ENCODE data around the gene MIPEP. TPM values are rescaled to one million over a fixed set of nuclear protein-coding genes. Genes with fewer than 3 reads are reported as not detected.

Gene MIPEP
- total RNA-seq (2021) (18.6 and 22.9 TPM in 2 replicates), Bru-seq, nascent RNA (percentile 59 among the genes with signal in this experiment), BruChase-seq, experiment 1, labeled RNA remaining after a 2-hour chase (percentile 52 among the genes with signal in this experiment), BruChase-seq, experiment 2, labeled RNA remaining after a 6-hour chase (percentile 47 among the genes with signal in this experiment)
- long read RNA-seq, transcript MIPEP-201 (19 exons, 2,400 nt): major isoform, 30 of 36 reads
- long read RNA-seq, partial matches to known transcripts: 2 of 36 reads
- long read RNA-seq, other reads (novel, unspliced or antisense): 3 of 36 reads

DNA sequence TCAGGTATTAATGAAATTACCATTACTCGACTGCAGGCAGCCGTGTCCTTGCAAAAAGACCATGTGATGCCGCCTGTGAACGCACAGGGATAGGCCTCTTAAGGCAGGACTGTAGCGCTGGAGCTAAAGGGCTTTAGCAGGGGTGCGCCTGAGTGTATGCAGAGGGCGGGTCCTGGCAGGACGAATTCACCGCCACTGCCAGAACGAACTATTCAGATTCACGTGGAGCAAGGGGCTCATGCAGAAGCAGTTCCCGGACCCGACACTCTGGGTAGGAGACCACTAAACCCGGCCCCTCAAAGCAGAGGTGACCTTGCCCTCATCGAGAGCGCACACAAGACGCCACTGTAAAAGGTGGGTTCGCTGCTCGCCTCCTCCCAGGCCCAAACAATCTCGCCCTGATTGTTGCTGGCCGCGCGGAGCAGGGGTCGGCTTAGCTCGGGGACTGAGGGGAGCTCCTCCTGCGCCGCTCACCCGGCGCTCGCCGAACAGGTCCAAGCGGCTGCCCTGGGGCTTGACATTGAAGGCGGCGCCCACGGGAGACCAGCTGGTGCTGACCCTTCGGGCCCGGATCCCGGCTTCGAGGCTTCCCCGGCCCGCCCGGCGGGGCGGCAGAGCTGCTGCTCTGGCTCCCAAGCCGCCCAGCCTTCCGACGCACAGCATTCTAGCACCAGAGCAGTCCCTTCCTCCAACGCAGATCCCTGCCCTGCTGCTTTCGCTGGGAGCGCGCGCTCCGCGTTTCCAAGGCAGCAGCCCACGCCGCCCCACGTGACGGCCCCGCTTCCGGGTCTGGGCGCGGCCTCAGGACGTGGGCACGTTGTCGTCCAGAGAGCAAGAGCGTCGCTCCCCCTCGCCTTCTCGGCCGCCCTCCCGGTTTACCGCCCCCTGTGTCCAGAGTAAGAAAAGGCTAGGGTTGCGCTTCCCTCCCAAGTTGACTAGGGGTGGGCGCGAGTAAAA, at the start of gene MIPEP:
MIPEP (minus strand) TSS at position 743 of the 957 bp plus-strand sequence; CDS start at position 663, 80 bp downstream.
- H3K36me3 ChIP-seq (ENCODE audit: low read depth): no peaks in the 10 kb centered on the region; the same call in 1 of the 2 replicates
- TSS peak; percentile 38 for BruUV-seq (replicated peaks)
- peak within 1 kb of the TSS; percentile 92 for H3K4me3 ChIP-seq
- peak within 1 kb of the TSS; percentile 78 for H3K4me2 ChIP-seq
- no peaks in the 10 kb centered on the region for H3K9me3 ChIP-seq (ENCODE audit: insufficient read depth, low read depth)
- no peaks in the 10 kb centered on the region for H4K20me1 ChIP-seq (ENCODE audit: insufficient read depth)
- H3K27me3 ChIP-seq (ENCODE audit: insufficient read depth, low read depth): no peaks in the 10 kb centered on the region
- H3K27ac ChIP-seq: peak within 1 kb of the TSS; percentile 39
- TF ChIP-seq, protein P1, sequence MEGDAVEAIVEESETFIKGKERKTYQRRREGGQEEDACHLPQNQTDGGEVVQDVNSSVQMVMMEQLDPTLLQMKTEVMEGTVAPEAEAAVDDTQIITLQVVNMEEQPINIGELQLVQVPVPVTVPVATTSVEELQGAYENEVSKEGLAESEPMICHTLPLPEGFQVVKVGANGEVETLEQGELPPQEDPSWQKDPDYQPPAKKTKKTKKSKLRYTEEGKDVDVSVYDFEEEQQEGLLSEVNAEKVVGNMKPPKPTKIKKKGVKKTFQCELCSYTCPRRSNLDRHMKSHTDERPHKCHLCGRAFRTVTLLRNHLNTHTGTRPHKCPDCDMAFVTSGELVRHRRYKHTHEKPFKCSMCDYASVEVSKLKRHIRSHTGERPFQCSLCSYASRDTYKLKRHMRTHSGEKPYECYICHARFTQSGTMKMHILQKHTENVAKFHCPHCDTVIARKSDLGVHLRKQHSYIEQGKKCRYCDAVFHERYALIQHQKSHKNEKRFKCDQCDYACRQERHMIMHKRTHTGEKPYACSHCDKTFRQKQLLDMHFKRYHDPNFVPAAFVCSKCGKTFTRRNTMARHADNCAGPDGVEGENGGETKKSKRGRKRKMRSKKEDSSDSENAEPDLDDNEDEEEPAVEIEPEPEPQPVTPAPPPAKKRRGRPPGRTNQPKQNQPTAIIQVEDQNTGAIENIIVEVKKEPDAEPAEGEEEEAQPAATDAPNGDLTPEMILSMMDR (conservative IDR thresholded peaks at IDR 0.05): peak; percentile 58
- no peak for TF ChIP-seq EZH2 (IDR thresholded peaks at IDR 0.05; ENCODE audit: low read depth)
- no peaks in the 10 kb centered on the region for H3K9me2 ChIP-seq (ENCODE audit: insufficient read depth)
- H3F3A ChIP-seq (ENCODE audit: insufficient read depth, low read depth): no peaks in the 10 kb centered on the region; the same call in 1 of the 2 replicates
- peaks cover 9% of the 10 kb centered on the region for H3K4me1 ChIP-seq (replicated peaks; ENCODE audit: insufficient read depth)
- ChIA-PET CTCF (interaction anchor here (0.7 kb wide), 2 partner anchors 69 to 181 kb away, joined by 3 to 4 read pairs; no protein-coding TSS in a partner anchor), POLR2A (ENCODE audit: unreplicated experiment) (interaction anchor here (0.5 kb wide), 1 partner anchor 622 kb away, joined by 7 read pairs; no protein-coding TSS in a partner anchor)
- peak; percentile 82 to 86 for DNase-seq
- H3K79me2 ChIP-seq (ENCODE audit: low read depth): peaks cover 16% of the 10 kb centered on the region
- intact Hi-C loops (cut with micrococcal nuclease; ENCODE audit: unreplicated experiment): loop anchor here (5.0 kb wide), 1 partner anchor 422 kb away; no protein-coding TSS in a partner anchor
- peak within 1 kb of the TSS; percentile 93 for H2AFZ ChIP-seq

DNA sequence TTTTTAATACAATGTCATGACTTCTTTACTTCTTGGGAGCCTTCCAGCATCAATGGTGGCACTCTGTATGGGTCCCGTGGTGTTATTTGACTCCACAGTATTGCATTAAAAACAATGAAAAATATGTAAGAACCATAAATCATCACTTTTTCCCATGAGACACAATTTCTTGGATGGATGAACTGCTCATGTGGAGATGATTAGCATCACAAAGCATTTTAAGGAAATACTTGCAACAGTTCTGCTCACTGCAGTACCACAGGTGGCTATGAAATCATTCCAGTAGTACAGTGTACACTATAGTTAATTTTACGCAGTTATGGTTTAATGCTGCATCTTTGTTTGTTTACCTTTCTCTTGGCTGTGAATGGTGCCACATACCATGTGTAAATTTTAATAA, 45.3 kb upstream of the MIPEP start:
- no peaks in the 10 kb centered on the region for H3K4me1 ChIP-seq (replicated peaks; ENCODE audit: insufficient read depth)
- no peaks in the 10 kb centered on the region for H3F3A ChIP-seq (ENCODE audit: insufficient read depth, low read depth)
- H3K9me3 ChIP-seq (ENCODE audit: insufficient read depth, low read depth): no peaks in the 10 kb centered on the region; the same call in 1 of the 2 replicates
- POLR2A ChIA-PET (ENCODE audit: unreplicated experiment): no interaction called here
- no peaks in the 10 kb centered on the region for H3K79me2 ChIP-seq (ENCODE audit: low read depth)
- no peak for DNase-seq
- H3K27me3 ChIP-seq (ENCODE audit: insufficient read depth, low read depth): no peaks in the 10 kb centered on the region
- no peaks in the 10 kb centered on the region for H3K36me3 ChIP-seq (ENCODE audit: low read depth)
- no peak overlapping the region for H2AFZ ChIP-seq
- CTCF ChIA-PET: no interaction called here
- intact Hi-C loops (cut with micrococcal nuclease; ENCODE audit: unreplicated experiment): no loop called here
- no peaks in the 10 kb centered on the region for H3K9me2 ChIP-seq (ENCODE audit: insufficient read depth)
- no peak overlapping the region for H3K4me2 ChIP-seq
- no TSS peak for BruUV-seq (replicated peaks)
- TF ChIP-seq, protein P1 (conservative IDR thresholded peaks at IDR 0.05): no peak
- TF ChIP-seq EZH2 (IDR thresholded peaks at IDR 0.05; ENCODE audit: low read depth): no peak
- H3K27ac ChIP-seq: no peak overlapping the region
- no peaks in the 10 kb centered on the region for H4K20me1 ChIP-seq (ENCODE audit: insufficient read depth)
- no peak overlapping the region for H3K4me3 ChIP-seq

DNA sequence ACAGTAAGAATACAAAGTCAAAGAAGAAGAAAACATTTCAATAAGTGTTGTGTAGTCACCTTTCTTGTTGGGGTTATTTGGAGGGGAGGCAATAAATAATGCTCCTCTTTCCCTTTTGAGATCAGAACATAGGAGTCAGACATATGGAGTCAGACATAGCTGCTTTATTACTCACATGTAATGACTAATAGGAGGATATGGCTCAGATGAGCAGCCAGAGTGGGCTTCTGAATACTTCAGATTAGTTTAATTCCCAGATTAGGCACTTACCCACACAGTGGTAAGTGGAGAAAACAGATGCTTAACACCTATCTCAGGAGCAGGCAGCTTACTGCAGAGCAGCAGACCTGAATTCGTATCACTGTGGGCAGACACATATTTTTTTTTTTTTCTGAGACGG, 39.8 kb upstream of the MIPEP start:
- H3K4me1 ChIP-seq (replicated peaks; ENCODE audit: insufficient read depth): no peaks in the 10 kb centered on the region
- no peaks in the 10 kb centered on the region for H4K20me1 ChIP-seq (ENCODE audit: insufficient read depth)
- TF ChIP-seq EZH2 (IDR thresholded peaks at IDR 0.05; ENCODE audit: low read depth): no peak
- TF ChIP-seq, protein P1 (conservative IDR thresholded peaks at IDR 0.05): no peak
- no peak overlapping the region for H3K4me3 ChIP-seq
- no peak overlapping the region for H3K27ac ChIP-seq
- POLR2A ChIA-PET (ENCODE audit: unreplicated experiment): no interaction called here
- no peak overlapping the region for H3K4me2 ChIP-seq
- no peaks in the 10 kb centered on the region for H3K27me3 ChIP-seq (ENCODE audit: insufficient read depth, low read depth)
- H2AFZ ChIP-seq: no peak overlapping the region
- H3K79me2 ChIP-seq (ENCODE audit: low read depth): no peaks in the 10 kb centered on the region
- intact Hi-C loops (cut with micrococcal nuclease; ENCODE audit: unreplicated experiment): no loop called here
- no peak for DNase-seq
- CTCF ChIA-PET: no interaction called here
- H3K9me3 ChIP-seq (ENCODE audit: insufficient read depth, low read depth): no peaks in the 10 kb centered on the region; the same call in 1 of the 2 replicates
- no peaks in the 10 kb centered on the region for H3K9me2 ChIP-seq (ENCODE audit: insufficient read depth)
- no peaks in the 10 kb centered on the region for H3F3A ChIP-seq (ENCODE audit: insufficient read depth, low read depth)
- BruUV-seq (replicated peaks): no TSS peak
- H3K36me3 ChIP-seq (ENCODE audit: low read depth): no peaks in the 10 kb centered on the region

All from PC-9 (cell line).